ENCODE data around the gene SHROOM3.

- TF ChIP-seq CTCF (IDR thresholded peaks at IDR 0.05): no peak
- TF ChIP-seq EZH2 (IDR thresholded peaks at IDR 0.05; ENCODE audit: borderline replicate concordance, insufficient read depth, low read depth, low read length, poor library complexity, severe bottlenecking): no peak
Measured at GRCh38 chr4:76568262-76568661, 133.2 kb downstream of the SHROOM3 start.
